Tibial nerve (tissue), 4 donors: ENCODE data around the gene EMILIN1.

Experiments used
- EP300 ChIP-seq, 2 donors: sonication (generic); formaldehyde crosslinking; IDR thresholded peaks; one replicate each; pipeline ENCODE4 v1.6.1; 2017; ENCODE audit warnings: antibody characterized with exemption in 2 of 2, mild to moderate bottlenecking in 1 of 2
- POLR2A ChIP-seq, 2 donors: fragments of 450-650 bp; IDR thresholded peaks; one replicate each; pipeline ENCODE4 v1.6.1; 2017; ENCODE audit warnings: antibody characterized with exemption in 2 of 2, mild to moderate bottlenecking in 2 of 2, moderate library complexity in 2 of 2
- TF ChIP-seq, protein P1 (sequence below), 5 experiments: fragments of 200-600 bp in 3 of 5; fragments of 450-650 bp in 2 of 5; sonication (generic) in 3 of 5; IDR thresholded peaks; one replicate each; pipeline ENCODE4 v1.5.1; 2016 to 2019; ENCODE audit warnings: antibody characterized with exemption in 5 of 5, mild to moderate bottlenecking in 3 of 5, moderate library complexity in 2 of 5

DNA sequence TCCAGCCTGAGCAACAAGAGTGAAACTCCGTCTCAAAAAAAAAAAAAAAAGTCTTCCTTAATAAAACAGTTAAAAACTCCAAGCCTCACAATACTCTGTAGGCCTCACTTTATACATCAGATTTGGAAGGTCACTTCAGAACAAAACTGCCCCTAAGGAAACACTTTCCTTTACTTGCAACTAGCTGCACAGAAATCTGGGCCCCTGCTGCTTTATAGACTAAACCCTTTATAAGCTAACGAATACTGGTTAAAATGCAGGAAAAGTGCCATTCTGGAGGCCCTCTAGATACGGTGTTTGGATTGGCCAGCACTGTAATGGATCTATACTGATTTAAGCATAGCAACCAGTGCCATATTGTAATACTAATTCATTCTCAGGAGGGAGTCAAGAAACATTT lies 46.7 kb downstream of the EMILIN1 start:
- TF ChIP-seq, protein P1, sequence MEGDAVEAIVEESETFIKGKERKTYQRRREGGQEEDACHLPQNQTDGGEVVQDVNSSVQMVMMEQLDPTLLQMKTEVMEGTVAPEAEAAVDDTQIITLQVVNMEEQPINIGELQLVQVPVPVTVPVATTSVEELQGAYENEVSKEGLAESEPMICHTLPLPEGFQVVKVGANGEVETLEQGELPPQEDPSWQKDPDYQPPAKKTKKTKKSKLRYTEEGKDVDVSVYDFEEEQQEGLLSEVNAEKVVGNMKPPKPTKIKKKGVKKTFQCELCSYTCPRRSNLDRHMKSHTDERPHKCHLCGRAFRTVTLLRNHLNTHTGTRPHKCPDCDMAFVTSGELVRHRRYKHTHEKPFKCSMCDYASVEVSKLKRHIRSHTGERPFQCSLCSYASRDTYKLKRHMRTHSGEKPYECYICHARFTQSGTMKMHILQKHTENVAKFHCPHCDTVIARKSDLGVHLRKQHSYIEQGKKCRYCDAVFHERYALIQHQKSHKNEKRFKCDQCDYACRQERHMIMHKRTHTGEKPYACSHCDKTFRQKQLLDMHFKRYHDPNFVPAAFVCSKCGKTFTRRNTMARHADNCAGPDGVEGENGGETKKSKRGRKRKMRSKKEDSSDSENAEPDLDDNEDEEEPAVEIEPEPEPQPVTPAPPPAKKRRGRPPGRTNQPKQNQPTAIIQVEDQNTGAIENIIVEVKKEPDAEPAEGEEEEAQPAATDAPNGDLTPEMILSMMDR (IDR thresholded peaks at IDR 0.05), result no peak
- no peak for TF ChIP-seq EP300 (IDR thresholded peaks at IDR 0.05)
- no peak for TF ChIP-seq POLR2A (IDR thresholded peaks at IDR 0.05)
